Upper lobe of right lung (tissue), 1 donor: ENCODE data around the gene NF1. TPM values are rescaled to one million over a fixed set of nuclear protein-coding genes. Genes with fewer than 3 reads are reported as not detected.
"Not testable (repeated sequence)": the region's sequence is repeated elsewhere in the genome, so short reads cannot be mapped to it uniquely, and the experiment has no call there.

Source experiments
- ATAC-seq: fragments of 200-7000 bp; cut with Tn5 transposase; one replicate; pipeline ENCODE4 v1.9.1; 2020; ENCODE audit warnings: mild to moderate bottlenecking, moderate library complexity
- DNase-seq: peaks from one replicate; pipeline ENCODE4 v3.0.0-alpha.2; 2020
- H3K27ac ChIP-seq: fragments of 200-600 bp; one replicate; pipeline ENCODE4 v1.8.0; 2022
- H3K27me3 ChIP-seq: fragments of 200-600 bp; one replicate; pipeline ENCODE4 v1.8.0; 2022; ENCODE audit warnings: mild to moderate bottlenecking
- H3K36me3 ChIP-seq: fragments of 200-600 bp; one replicate; pipeline ENCODE4 v1.8.0; 2022
- H3K4me1 ChIP-seq: fragments of 200-600 bp; one replicate; pipeline ENCODE4 v1.8.0; 2022
- H3K4me3 ChIP-seq: fragments of 200-600 bp; one replicate; pipeline ENCODE4 v1.8.0; 2022; ENCODE audit warnings: mild to moderate bottlenecking
- H3K9me3 ChIP-seq: fragments of 200-600 bp; one replicate; pipeline ENCODE4 v1.8.0; 2022
- intact Hi-C: fragments of 100-400 bp; cut with DNase I; formaldehyde crosslinking; loops from one replicate; pipeline ENCODE4 v1.11.0; 2022
- long read RNA-seq: library from polyadenylated mRNA; unstranded; transcript quantifications from one replicate; pipeline ENCODE4 v2.0.0, GENCODE V29; 2021
- total RNA-seq: library from RNA; stranded (reverse); fragmentation: NEBNext Ultra II Directional; extraction: Animal tissue kit (Norgen Biotek cat#: 25700); gene quantifications from one replicate; pipeline ENCODE4 v1.2.1, GENCODE V29; 2021
- TF ChIP-seq, protein P1 (sequence below): fragments of 200-600 bp; IDR thresholded peaks from one replicate; pipeline ENCODE4 v1.8.0; 2022; ENCODE audit warnings: antibody characterized with exemption
- donor health status: DM: no; HTN: yes; CAD: no; lungs with severe emphysema.

NF1 gene, protein sequence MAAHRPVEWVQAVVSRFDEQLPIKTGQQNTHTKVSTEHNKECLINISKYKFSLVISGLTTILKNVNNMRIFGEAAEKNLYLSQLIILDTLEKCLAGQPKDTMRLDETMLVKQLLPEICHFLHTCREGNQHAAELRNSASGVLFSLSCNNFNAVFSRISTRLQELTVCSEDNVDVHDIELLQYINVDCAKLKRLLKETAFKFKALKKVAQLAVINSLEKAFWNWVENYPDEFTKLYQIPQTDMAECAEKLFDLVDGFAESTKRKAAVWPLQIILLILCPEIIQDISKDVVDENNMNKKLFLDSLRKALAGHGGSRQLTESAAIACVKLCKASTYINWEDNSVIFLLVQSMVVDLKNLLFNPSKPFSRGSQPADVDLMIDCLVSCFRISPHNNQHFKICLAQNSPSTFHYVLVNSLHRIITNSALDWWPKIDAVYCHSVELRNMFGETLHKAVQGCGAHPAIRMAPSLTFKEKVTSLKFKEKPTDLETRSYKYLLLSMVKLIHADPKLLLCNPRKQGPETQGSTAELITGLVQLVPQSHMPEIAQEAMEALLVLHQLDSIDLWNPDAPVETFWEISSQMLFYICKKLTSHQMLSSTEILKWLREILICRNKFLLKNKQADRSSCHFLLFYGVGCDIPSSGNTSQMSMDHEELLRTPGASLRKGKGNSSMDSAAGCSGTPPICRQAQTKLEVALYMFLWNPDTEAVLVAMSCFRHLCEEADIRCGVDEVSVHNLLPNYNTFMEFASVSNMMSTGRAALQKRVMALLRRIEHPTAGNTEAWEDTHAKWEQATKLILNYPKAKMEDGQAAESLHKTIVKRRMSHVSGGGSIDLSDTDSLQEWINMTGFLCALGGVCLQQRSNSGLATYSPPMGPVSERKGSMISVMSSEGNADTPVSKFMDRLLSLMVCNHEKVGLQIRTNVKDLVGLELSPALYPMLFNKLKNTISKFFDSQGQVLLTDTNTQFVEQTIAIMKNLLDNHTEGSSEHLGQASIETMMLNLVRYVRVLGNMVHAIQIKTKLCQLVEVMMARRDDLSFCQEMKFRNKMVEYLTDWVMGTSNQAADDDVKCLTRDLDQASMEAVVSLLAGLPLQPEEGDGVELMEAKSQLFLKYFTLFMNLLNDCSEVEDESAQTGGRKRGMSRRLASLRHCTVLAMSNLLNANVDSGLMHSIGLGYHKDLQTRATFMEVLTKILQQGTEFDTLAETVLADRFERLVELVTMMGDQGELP (N-terminal part only)
- total RNA-seq, result 61.6 TPM
- long read RNA-seq, partial matches to known transcripts, result 1 of 5 reads
- long read RNA-seq, other reads (novel, unspliced or antisense), result 4 of 5 reads

DNA sequence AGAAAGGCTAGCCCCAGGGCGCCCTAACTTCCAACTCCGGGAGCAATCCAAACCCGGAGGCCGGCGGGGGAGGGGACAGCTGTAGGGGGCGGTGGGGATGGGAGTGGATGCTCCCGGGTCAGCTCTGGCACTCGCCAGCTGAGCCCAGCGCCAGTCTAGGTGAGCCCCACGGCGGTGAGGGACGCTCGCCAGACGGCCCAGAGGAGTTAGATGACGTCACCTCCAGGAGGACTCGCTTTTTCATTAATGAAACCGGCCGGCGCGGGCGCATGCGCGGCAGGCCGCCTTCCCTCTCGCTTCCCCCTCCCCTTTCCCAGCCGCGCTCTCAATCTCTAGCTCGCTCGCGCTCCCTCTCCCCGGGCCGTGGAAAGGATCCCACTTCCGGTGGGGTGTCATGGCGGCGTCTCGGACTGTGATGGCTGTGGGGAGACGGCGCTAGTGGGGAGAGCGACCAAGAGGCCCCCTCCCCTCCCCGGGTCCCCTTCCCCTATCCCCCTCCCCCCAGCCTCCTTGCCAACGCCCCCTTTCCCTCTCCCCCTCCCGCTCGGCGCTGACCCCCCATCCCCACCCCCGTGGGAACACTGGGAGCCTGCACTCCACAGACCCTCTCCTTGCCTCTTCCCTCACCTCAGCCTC lies at the start of gene NF1:
NF1 (plus strand) TSS at position 378 of the 636 bp plus-strand sequence. CDS start 333 bp downstream, outside the sequence.
- ATAC-seq (peak; percentile 98), DNase-seq (peak; percentile 98)
- peak within 1 kb of the TSS; percentile 86 for H3K4me3 ChIP-seq
- H3K27me3 ChIP-seq, result no peaks in the 10 kb centered on the region
- no peaks in the 10 kb centered on the region for H3K36me3 ChIP-seq
- H3K9me3 ChIP-seq, result no peaks in the 10 kb centered on the region
- intact Hi-C loops, result no loop called here
- H3K4me1 ChIP-seq, result peaks cover 9% of the 10 kb centered on the region
- peak within 1 kb of the TSS; percentile 93 for H3K27ac ChIP-seq
- TF ChIP-seq, protein P1, sequence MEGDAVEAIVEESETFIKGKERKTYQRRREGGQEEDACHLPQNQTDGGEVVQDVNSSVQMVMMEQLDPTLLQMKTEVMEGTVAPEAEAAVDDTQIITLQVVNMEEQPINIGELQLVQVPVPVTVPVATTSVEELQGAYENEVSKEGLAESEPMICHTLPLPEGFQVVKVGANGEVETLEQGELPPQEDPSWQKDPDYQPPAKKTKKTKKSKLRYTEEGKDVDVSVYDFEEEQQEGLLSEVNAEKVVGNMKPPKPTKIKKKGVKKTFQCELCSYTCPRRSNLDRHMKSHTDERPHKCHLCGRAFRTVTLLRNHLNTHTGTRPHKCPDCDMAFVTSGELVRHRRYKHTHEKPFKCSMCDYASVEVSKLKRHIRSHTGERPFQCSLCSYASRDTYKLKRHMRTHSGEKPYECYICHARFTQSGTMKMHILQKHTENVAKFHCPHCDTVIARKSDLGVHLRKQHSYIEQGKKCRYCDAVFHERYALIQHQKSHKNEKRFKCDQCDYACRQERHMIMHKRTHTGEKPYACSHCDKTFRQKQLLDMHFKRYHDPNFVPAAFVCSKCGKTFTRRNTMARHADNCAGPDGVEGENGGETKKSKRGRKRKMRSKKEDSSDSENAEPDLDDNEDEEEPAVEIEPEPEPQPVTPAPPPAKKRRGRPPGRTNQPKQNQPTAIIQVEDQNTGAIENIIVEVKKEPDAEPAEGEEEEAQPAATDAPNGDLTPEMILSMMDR, result no peak

DNA sequence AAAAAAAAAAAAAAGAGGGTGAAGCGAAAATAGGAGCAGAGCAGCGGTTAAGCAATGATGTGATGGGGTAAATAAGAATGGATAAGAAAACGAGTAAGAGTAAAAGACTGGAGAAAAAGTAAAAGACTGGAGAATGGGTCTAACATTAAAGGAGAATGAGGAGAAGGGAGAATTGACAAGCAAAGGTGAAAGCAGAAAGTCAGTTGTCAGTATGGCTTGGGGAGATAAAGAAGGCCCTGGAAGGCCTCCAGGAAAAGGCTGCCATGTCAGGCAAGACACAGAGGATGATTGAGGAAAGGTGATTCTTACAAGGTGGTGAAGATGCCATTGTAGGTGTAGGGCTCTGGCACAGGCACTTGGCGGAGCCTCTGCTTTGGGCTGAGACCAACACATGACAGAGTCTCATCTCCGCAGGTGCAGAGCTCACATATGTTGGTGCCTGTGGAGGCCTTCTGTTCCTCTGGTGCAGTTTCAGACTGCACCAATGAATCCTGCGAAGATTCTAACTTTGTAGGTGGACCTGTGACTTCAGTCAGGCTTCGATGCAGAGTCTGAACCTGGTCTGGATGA lies 47.8 kb upstream of the NF1 start:
- H3K27me3 ChIP-seq, H3K27ac ChIP-seq, DNase-seq, H3K4me3 ChIP-seq, H3K9me3 ChIP-seq, H3K36me3 ChIP-seq, intact Hi-C loops, H3K4me1 ChIP-seq, ATAC-seq: not testable (repeated sequence)

DNA sequence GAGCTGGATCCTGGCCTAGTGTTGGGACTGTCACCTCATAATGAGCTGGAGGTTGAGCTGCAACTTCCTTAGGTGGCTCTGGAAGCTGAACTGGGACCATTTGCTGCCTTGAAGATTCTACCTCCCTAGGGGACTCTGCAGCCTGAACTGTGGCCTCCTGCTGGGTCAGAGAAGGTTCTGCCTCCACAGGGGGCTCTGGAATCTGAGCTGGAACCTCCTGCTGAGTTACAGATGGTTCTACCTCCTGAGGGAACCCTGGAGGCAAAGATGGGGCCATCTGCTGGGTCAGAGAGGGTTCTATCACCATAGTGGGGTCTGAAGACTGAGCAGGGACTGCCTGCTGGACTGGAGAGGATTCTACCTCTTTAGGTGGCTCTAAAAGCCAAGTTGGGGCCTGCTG lies 46.6 kb upstream of the NF1 start:
- no peaks in the 10 kb centered on the region for H3K27me3 ChIP-seq
- H3K27ac ChIP-seq, result no peak overlapping the region
- peaks cover 11% of the 10 kb centered on the region for H3K4me1 ChIP-seq
- no peak overlapping the region for H3K4me3 ChIP-seq
- intact Hi-C loops, result no loop called here
- ATAC-seq (no peak), DNase-seq (no peak)
- H3K9me3 ChIP-seq, result no peaks in the 10 kb centered on the region
- TF ChIP-seq, protein P1, result no peak
- H3K36me3 ChIP-seq, result no peaks in the 10 kb centered on the region

DNA sequence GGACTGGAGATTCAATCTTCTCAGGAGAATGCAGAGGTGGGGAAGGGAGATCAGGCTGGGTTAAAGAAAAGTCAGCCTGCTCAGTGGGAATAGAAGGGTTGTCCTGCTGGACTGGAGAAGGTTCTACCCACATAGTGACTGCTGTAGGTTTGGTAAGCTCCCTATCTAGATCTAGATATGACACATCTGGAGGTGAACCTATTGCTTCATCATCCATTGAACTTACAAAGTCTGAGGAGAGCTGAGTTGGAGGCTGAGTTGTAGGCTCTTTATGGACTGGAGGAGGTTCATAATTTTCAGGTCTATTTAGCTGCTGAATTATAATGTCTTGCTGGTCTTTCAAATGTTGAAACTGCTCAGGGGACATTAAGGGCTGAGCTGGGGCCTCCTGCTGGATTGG lies 46.0 kb upstream of the NF1 start:
- Histone ChIP-seq H3K4me1 (peaks cover 11% of the 10 kb centered on the region), H3K36me3 (no peaks in the 10 kb centered on the region), H3K27me3 (no peaks in the 10 kb centered on the region), H3K4me3 (no peak overlapping the region), H3K9me3 (no peaks in the 10 kb centered on the region), H3K27ac (no peak overlapping the region)
- TF ChIP-seq, protein P1, result no peak
- intact Hi-C loops, result no loop called here
- no peak for DNase-seq
- ATAC-seq, result no peak

DNA sequence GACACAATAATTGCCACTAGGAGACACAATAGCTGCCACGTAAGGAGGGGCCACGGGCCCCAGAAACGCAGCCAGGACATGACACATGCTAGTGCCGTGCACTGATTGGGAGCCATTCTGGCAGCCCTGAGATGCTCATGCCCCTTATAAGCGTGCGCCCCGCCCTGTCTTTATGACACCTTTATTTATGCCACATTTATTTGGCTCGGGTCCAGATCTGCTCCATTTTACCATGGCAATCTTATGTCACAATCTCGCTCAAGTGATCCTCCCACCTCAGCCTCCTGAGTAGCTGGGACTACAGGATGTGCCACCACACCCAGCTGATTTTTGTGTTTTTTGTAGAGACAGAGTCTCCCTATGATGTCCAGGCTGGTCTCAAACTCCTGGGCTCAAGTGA lies 43.8 kb upstream of the NF1 start:
- H3K4me1 ChIP-seq, result peaks cover 11% of the 10 kb centered on the region
- no peaks in the 10 kb centered on the region for H3K36me3 ChIP-seq
- no peaks in the 10 kb centered on the region for H3K9me3 ChIP-seq
- ATAC-seq (no peak), DNase-seq (no peak)
- TF ChIP-seq, protein P1, result no peak
- no peak overlapping the region for H3K4me3 ChIP-seq
- H3K27me3 ChIP-seq, result no peaks in the 10 kb centered on the region
- H3K27ac ChIP-seq, result no peak overlapping the region
- intact Hi-C loops, result no loop called here
